ENCODE data around the gene CDK14. TPM values are rescaled to one million over a fixed set of nuclear protein-coding genes. Genes with fewer than 3 reads are reported as not detected.

CDK14 gene
- total and polyA plus RNA-seq, 5 experiments from 2014 or later: 0.15 to 3.6 (median 2.8) TPM; not detected in 2

DNA sequence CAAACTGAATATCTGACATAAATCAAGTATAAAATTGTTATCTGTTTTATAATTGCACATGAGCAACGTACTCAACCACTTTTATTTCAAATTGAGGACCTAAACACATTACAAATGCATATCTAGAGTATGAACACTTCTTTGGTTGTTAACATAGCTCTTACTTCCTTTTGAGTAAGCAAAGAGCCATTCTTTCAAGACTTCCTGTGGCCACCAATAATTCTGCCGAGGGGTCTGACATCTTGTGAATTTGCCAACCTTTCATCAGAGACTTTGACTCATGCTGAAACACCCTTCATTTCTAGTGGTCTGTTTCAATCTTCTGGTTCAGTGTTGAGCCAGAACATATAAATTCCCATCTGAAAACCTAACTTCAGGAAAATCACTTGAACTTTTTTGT is 59.4 kb downstream of the CDK14 start:
- ATAC-seq (no peak), DNase-seq (no peak)
- Mint-ChIP-seq H3K9me3 (peaks cover 0 to 15% (median 4%) of the 10 kb centered on the region in 9 donors), H3K27me3 (peaks cover 0 to 3% (median 0%) of the 10 kb centered on the region in 5 donors), H3K36me3 (peaks cover 0 to 1% (median 0%) of the 10 kb centered on the region in 3 donors), H3K27ac (peak overlapping the region in 1 of 10 donors; percentile 37), H3K4me1 (peaks cover 0 to 20% (median 0%) of the 10 kb centered on the region in 4 donors), H3K4me3 (no peak overlapping the region)
- POLR2A ChIA-PET: no interaction called here

DNA sequence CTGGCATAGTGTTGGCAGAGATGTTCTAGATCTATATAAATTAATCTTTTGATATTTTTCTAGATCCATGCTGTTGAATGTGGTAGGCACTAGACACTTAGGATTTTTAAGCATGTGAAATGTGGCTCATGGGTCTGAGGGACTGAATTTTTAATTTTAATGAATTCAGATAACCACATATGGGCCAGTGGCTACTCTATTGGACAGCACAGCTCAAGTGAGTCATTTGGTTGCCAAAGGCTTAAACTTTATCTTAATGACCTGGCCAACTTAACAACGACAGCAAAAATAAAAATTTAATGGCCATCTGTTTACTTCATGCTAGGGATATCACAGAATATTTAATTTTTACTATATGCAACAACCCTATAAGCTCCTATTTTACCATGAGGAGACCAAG is 61.4 kb downstream of the CDK14 start:
- Mint-ChIP-seq H3K27ac (no peak overlapping the region), H3K36me3 (peaks cover 0 to 1% (median 0%) of the 10 kb centered on the region in 3 donors)
- no peak for ATAC-seq

DNA sequence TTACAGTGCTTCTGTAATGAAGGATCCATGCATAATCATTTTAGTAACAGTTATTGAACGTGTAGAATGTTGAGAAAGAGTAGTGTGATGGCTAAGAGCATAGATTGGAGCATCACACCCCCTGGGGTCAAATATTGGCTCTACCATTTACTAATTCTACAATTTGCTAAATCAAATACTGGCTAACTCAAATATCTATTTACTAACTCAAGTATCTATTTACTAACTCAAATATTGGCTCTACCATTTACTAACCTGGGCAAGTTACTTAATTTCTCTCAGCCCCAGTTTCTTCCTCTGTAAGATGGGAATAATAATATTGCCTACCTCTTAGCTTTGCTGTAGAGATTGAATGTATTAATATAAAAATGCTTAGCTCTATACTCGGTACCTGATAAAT is 64.0 kb downstream of the CDK14 start:
- no peak for DNase-seq
- no peak overlapping the region for H3K27ac Mint-ChIP-seq
- POLR2A ChIA-PET: no interaction called here
- no peak overlapping the region for H3K4me3 Mint-ChIP-seq
- H3K4me1 Mint-ChIP-seq: peaks cover 0 to 23% (median 0%) of the 10 kb centered on the region in 4 donors
- H3K36me3 Mint-ChIP-seq: peaks cover 0 to 1% (median 0%) of the 10 kb centered on the region in 3 donors
- ATAC-seq: no peak
- peaks cover 0 to 3% (median 0%) of the 10 kb centered on the region in 5 donors for H3K27me3 Mint-ChIP-seq
- H3K9me3 Mint-ChIP-seq: peaks cover 0 to 12% (median 4%) of the 10 kb centered on the region in 9 donors

More for the DNA sequence above, 61.4 kb downstream of the CDK14 start:
- Mint-ChIP-seq H3K9me3 (peaks cover 0 to 13% (median 4%) of the 10 kb centered on the region in 9 donors), H3K4me3 (no peak overlapping the region), H3K4me1 (peaks cover 0 to 24% (median 0%) of the 10 kb centered on the region in 4 donors), H3K27me3 (peaks cover 0 to 3% (median 0%) of the 10 kb centered on the region in 5 donors)
- DNase-seq: no peak
- POLR2A ChIA-PET: no interaction called here

DNA sequence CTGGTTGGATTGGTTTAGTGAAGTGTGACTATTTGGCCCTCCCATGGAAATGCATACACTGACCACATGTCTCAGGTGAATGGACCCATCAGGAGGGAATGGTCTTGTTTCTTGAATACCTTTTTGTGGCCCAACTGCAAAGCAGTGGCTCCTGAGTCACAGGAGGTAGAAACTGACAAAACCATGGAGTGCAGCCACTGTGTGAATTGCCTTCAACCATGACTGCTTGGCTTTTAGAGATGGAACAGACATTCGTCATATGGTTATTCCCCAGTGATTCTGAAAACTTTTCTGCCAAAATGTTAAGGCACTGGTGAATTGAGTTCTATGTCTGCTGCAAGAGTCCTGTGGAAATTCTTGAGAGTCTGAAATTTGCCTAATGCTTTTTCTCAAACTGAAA is 64.7 kb downstream of the CDK14 start:
- ATAC-seq (no peak), DNase-seq (no peak)
- peaks cover 0 to 12% (median 4%) of the 10 kb centered on the region in 9 donors for H3K9me3 Mint-ChIP-seq
- POLR2A ChIA-PET: no interaction called here
- peaks cover 0 to 1% (median 0%) of the 10 kb centered on the region in 3 donors for H3K36me3 Mint-ChIP-seq
- H3K27ac Mint-ChIP-seq: no peak overlapping the region
- peaks cover 0 to 3% (median 0%) of the 10 kb centered on the region in 5 donors for H3K27me3 Mint-ChIP-seq
- no peak overlapping the region for H3K4me3 Mint-ChIP-seq
- peaks cover 0 to 16% (median 0%) of the 10 kb centered on the region in 4 donors for H3K4me1 Mint-ChIP-seq

DNA sequence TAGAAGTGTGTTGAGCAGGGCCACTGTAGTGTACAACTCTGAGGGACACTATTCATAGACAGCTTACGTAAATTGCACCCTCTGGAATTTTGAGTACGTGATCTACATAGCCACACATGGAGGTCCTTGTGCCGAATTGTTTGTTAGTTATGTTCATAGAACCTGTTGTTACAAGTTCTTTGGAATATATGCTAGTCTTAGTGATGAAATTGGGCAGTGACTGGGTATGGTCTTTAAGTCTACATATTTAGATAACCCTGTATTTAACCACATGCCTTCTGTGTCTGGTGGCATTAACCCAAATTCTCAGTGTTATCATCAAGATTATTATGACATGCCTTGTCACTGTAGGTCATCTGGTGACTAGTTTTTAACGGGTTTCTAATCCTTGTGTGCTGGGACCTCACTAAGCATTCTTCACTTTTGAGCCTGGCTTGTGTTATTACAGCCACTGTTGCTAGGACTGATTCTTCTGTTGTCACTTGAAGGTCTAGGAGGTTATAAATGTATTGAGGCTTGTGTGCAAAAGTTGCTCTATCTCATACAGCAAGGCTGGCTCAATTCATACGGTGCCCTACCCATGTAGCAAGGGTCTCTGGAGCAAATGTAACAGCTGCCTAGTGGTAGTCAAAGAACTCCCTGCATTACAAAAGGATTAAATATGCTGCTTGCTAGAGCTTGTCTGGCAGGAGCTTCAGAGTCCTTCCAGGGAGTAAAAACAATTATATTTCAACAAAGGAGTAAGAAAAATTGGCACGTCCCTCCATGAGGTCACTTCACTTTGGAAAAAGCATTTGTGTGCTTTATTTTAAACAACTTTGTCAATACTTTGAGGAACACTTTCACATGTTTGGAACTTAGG is 65.4 kb downstream of the CDK14 start:
- Mint-ChIP-seq H3K36me3 (peaks cover 0 to 1% (median 0%) of the 10 kb centered on the region in 3 donors), H3K27me3 (peaks cover 0 to 3% (median 0%) of the 10 kb centered on the region in 5 donors), H3K27ac (no peak overlapping the region), H3K4me3 (no peak overlapping the region), H3K9me3 (peaks cover 0 to 12% (median 4%) of the 10 kb centered on the region in 9 donors), H3K4me1 (peaks cover 0 to 12% (median 0%) of the 10 kb centered on the region in 4 donors)
- DNase-seq (no peak), ATAC-seq (no peak)
- POLR2A ChIA-PET: no interaction called here

DNA sequence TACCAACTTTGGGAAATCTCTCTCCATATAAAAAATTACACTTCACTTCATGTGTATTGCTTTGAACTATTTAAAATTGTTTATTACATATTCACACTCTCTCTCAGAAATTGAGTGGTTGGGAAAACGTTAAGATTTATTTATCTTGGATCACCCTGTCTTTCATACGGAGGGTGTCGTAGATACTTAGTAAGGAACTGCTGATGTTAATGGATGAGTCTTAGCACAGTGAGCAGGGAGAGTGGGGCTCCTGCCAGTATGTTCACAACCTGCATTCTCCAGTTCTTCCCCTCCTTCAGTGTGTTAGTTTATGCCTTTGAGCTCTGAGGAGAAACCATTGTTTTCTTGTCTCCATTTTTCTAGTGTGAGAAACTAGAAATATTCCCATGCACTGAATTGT is 67.1 kb downstream of the CDK14 start:
- Mint-ChIP-seq H3K4me3 (no peak overlapping the region), H3K27me3 (peaks cover 0 to 3% (median 0%) of the 10 kb centered on the region in 5 donors), H3K9me3 (peaks cover 0 to 9% (median 2%) of the 10 kb centered on the region in 9 donors), H3K36me3 (peaks cover 0 to 1% (median 0%) of the 10 kb centered on the region in 3 donors), H3K27ac (no peak overlapping the region), H3K4me1 (peaks cover 0 to 12% (median 0%) of the 10 kb centered on the region in 4 donors)
- ATAC-seq (no peak), DNase-seq (no peak)
- POLR2A ChIA-PET: no interaction called here

DNA sequence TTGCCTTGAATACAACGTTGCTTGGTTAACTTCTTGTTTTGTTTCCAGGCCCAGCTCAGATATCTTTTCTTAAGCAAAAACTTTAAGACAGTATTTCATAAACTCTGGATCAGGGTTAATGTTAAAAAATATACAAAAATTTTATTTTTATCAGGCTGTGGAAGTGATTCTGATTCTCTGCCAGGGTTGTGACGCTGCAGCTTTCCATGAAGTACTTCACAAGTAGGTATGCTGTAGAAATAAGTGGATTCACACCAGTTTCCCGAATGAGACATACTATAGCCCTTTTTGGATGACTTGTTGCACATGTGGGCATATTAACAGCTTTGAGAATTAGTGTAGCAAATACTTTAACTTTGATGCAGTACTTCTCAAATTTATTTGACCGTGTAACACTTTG is 70.1 kb downstream of the CDK14 start:
- POLR2A ChIA-PET: no interaction called here
- Mint-ChIP-seq H3K4me3 (no peak overlapping the region), H3K36me3 (no peaks in the 10 kb centered on the region), H3K27ac (no peak overlapping the region), H3K4me1 (peaks cover 0 to 7% (median 0%) of the 10 kb centered on the region in 4 donors), H3K9me3 (peaks cover 0 to 3% (median 0%) of the 10 kb centered on the region in 9 donors), H3K27me3 (no peaks in the 10 kb centered on the region)
- DNase-seq: no peak
- ATAC-seq: no peak

DNA sequence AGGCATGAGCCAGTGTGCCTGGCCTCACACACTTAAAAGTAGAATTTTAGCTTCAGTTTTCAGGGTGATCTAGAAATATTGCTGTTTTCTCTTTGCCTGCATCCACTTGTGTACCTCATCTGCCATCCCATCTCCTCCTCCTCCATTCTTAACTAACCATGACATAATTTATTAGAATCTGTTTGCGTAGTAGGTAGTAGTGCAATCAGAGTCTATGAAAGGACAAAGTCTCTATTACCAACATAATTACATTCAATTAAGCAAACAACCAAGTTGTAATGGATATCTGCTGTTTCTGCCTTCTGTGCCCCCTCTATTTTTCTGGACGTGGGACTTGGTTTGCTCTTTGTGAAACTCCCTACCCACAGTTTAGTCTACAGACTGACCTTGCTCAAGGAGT is 72.9 kb downstream of the CDK14 start:
- no peak for DNase-seq
- Mint-ChIP-seq H3K27me3 (no peaks in the 10 kb centered on the region), H3K4me1 (no peaks in the 10 kb centered on the region), H3K4me3 (no peak overlapping the region), H3K9me3 (peaks cover 0 to 3% (median 0%) of the 10 kb centered on the region in 9 donors), H3K36me3 (no peaks in the 10 kb centered on the region), H3K27ac (no peak overlapping the region)
- no peak for ATAC-seq
- POLR2A ChIA-PET: no interaction called here

DNA sequence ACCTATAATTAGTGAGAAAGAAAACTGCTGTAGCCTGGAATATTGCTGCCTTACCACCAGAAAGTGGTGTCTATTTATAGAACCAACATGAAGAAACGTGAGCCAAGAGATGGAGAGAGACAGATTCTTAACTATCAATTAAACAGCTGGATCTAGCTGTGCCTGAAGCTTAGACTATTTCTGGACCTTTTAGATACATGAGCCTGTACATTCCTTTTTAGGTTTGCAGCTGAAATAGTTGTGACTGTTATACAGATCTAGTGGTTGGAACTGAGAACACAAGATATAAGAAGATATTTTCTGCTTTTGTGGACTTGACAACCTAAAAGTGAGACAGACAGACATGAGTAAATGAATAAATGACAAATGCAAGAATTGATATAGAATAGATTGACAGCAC is 73.4 kb downstream of the CDK14 start:
- Mint-ChIP-seq H3K9me3 (peaks cover 0 to 3% (median 0%) of the 10 kb centered on the region in 9 donors), H3K27ac (no peak overlapping the region), H3K27me3 (no peaks in the 10 kb centered on the region), H3K36me3 (no peaks in the 10 kb centered on the region), H3K4me3 (no peak overlapping the region), H3K4me1 (no peaks in the 10 kb centered on the region)
- DNase-seq: no peak
- ATAC-seq: no peak
- POLR2A ChIA-PET: no interaction called here

DNA sequence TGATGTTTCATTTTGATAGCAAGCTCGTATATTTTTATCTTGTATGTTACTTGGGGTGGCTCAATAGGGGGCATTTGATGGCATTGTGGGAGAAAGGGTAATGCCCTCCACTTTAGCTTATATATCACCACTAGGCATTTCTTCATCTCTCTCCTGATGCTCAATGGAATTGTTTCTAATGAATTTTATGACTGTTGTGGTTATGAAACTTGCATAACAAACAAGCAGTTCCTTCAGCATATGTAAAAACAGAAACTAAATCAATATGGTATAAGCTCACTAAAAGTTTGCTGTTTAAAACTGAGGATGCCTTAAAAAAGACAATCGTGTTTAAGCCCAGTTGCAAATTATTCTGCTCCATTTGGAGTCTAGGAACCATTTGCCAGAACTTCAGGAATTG is 75.5 kb downstream of the CDK14 start:
- Mint-ChIP-seq H3K4me1 (no peaks in the 10 kb centered on the region), H3K27ac (no peak overlapping the region), H3K9me3 (peaks cover 0 to 7% (median 0%) of the 10 kb centered on the region in 9 donors), H3K4me3 (no peak overlapping the region), H3K36me3 (no peaks in the 10 kb centered on the region), H3K27me3 (peaks cover 0 to 4% (median 0%) of the 10 kb centered on the region in 5 donors)
- ATAC-seq: no peak
- POLR2A ChIA-PET: no interaction called here
- no peak for DNase-seq

DNA sequence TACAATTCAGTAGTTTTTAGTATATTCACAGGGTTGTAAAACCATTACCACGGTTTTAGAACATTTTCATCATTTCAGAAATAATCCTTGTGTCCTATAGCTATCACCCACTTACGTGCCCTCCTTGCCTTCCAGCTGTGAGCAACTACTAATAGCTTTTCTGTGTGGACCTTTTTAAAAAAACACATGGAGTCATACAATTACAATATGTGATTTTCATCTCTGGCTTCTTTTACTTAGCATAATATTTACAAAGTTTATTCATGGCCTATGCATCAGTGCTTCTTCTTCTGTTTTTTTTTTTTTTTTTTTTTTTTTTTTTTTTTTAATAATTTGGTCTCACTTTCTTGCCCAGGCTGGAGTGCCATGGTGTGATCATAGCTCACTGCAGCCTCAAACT is 76.1 kb downstream of the CDK14 start:
- no peak for ATAC-seq
- Mint-ChIP-seq H3K36me3 (no peaks in the 10 kb centered on the region), H3K27ac (no peak overlapping the region), H3K27me3 (peaks cover 0 to 4% (median 0%) of the 10 kb centered on the region in 5 donors), H3K4me1 (no peaks in the 10 kb centered on the region), H3K4me3 (no peak overlapping the region), H3K9me3 (peaks cover 0 to 7% (median 0%) of the 10 kb centered on the region in 9 donors)
- POLR2A ChIA-PET: no interaction called here
- no peak for DNase-seq

DNA sequence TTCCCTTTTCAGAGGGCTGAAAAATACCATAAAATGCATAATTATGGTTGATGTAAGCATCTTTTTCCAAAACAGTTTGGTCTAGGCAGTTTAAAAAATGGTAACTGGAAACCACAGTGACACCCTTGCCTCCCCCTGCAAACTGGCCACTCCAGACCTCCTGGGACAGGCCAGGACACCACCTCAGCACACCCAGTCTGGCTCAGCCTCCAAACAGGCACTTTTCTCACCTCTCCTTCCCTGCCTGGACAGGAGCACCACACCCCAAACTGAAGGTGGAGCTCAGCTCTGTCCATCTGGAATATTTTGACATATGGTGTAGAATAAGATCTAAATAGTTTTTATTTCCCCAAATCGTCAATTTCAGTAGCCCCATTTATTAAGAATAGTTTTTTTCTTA is 78.5 kb downstream of the CDK14 start:
- H3K9me3 Mint-ChIP-seq: peaks cover 0 to 4% (median 0%) of the 10 kb centered on the region in 9 donors
- DNase-seq (no peak), ATAC-seq (no peak)
- H3K27me3 Mint-ChIP-seq: peaks cover 0 to 9% (median 0%) of the 10 kb centered on the region in 5 donors
- H3K27ac Mint-ChIP-seq: no peak overlapping the region
- H3K4me1 Mint-ChIP-seq: no peaks in the 10 kb centered on the region
- POLR2A ChIA-PET: no interaction called here
- no peaks in the 10 kb centered on the region for H3K36me3 Mint-ChIP-seq
- no peak overlapping the region for H3K4me3 Mint-ChIP-seq

DNA sequence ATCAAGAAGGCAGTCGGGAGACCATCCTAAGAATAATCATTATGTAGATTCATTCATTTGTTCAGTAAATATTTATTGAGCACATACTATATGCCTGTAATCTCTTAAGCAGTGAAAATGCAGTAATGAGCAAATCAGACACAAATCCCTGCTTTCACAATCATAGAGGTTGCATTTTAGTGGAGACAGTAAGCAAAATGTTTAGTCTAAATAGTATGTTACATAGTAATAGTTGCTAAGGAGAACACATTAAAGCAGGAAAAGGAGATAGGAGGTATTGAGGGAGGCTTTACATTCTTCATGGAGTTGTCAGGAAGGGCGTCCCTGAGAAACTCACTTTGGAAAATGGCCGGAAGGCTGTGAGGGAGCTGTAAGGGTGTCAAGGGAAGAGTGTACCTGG is 79.9 kb downstream of the CDK14 start:
- H3K27me3 Mint-ChIP-seq: peaks cover 0 to 9% (median 0%) of the 10 kb centered on the region in 5 donors

More for the DNA sequence above, 79.9 kb downstream of the CDK14 start:
- ATAC-seq (no peak), DNase-seq (no peak)
- Mint-ChIP-seq H3K4me3 (no peak overlapping the region), H3K9me3 (peaks cover 0 to 4% (median 0%) of the 10 kb centered on the region in 9 donors), H3K27ac (no peak overlapping the region), H3K4me1 (no peaks in the 10 kb centered on the region), H3K36me3 (no peaks in the 10 kb centered on the region)
- POLR2A ChIA-PET: no interaction called here

All from naive thymus-derived CD8-positive, alpha-beta T cell (primary cell).